GM19463 (cell line): ENCODE measurements around the gene NR1I2.
A peak's percentile ranks its signal among the peaks of the same experiment; 100 is the strongest.

ENCODE experiments used
- ATAC-seq: cut with Tn5 transposase; IDR thresholded peaks from one replicate; pipeline ENCODE4 v1.9.1; 2021; ENCODE audit warnings: mild to moderate bottlenecking, moderate library complexity; ENCODE audit not compliant: unreplicated experiment

NR1I2 gene

DNA sequence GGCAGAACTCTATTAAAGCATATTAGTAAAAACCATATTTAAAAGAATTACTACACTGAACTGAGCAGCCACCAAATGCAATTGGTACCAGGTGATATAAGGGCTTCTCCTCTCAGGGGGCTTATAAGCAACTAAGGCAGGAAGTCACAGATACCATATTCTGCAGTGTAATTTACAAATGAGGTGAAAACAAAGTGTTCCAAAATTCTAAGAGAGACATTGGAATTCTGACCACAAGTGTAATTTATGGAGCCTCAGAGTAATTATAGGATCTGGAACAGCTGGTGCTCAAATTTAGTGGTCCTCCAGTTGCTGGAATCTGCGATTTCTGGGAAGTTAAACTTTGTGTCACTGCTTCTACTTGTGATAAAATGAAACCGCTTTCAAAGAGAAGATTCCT lies 3.1 kb upstream of the NR1I2 start:
- no peak for ATAC-seq

DNA sequence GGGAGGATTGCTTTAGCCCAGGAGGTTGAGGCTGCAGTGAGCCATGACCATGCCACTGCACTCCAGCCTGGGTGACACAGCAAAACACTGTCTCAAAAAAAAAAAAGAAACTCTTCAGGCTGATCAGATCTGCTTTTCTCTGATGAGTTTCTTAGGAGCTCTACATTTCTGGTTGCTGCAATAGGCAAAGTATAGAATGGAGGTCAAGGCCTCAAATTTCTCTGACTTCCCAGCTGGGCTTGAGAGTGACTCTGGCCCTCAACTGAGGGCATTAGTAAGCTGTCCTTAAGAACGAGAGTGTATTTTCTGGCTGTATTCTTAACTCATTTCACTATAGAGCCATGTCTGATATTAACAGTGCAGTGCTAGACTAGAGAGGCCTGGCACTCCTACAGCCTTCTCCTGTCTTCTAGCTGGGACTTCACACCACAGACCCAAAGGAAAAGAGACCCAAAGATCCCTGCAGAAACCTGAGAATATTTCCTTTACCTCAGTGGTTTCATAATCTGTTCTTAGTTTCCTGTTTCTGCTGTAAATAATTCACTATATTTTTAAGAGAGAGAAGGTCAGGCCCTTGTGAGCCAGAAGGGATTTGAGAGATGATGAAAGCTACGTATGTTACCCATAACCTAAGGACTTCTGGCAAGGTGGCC lies 2.0 kb upstream of the NR1I2 start:
- ATAC-seq, result peak; percentile 82

DNA sequence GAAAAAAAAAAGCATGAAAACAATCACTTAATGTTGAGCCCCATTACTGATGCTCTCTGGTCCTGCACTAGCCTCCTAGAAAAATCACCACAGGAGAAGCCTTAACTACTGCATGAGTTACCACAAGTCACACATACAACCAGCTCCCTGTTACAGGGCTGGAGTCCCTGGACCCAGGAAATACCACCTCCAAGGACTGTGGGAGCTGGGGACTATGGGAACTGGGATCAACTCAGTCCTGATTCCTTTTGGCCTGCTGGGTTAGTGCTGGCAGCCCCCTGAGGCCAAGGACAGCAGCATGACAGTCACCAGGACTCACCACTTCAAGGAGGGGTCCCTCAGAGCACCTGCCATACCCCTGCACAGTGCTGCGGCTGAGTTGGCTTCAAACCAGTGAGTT lies 559 bp downstream of the NR1I2 start:
- no peak for ATAC-seq

DNA sequence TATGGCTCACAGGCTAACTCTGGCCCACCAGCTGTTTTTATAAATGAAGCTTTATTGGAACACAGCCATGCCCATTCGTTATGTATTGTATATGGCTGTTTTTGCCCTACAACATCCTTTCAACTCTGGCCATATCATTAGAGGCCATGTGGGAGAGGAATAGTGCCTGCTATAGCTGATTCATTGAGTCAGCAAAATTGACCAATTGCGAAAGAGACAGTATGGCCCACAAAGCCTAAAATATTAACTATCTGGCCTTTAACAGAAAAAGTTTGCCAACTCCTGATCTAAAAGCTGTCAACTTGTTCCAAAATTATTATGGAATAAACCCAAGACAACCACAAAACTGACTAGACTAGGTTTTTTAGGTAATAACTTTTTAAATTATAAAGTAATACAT lies 1.4 kb downstream of the NR1I2 start:
- no peak for ATAC-seq

DNA sequence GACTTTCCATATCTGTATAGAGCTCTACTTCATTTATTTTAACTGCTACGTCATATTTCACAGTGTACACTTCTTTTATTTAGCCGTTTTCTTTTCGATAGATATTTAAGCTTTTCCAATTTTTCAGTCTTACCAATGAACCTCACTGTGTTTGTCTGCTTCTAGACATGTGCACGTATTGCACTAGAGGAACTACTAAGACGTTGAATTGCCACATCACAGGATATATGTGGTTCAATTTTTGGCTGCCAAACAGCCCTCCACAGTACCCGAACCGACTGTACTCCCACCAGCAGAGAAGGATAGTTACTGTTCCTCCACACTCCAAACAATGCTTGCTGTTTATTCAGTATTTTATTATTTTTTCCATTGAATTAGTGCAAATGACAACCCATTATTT lies 2.0 kb downstream of the NR1I2 start:
- ATAC-seq, result no peak

DNA sequence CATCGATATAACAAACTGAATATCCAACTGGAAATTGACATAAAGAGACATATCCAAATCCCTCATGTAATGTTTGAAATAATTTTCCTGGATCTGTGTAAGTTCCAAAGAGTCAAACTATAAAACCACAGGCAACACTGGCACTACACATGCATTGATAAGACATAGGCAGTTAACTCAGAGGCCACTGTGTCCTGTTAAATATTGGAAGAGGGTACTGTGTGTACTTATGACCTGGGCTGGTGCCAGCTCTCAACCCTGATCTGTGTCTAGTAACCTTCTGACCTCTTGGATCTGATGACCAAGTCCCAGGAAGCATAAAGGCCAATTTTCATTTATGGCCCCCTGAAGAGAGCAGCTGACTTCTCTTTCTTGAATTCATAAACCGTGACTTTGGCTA lies 4.5 kb downstream of the NR1I2 start:
- ATAC-seq, result no peak

DNA sequence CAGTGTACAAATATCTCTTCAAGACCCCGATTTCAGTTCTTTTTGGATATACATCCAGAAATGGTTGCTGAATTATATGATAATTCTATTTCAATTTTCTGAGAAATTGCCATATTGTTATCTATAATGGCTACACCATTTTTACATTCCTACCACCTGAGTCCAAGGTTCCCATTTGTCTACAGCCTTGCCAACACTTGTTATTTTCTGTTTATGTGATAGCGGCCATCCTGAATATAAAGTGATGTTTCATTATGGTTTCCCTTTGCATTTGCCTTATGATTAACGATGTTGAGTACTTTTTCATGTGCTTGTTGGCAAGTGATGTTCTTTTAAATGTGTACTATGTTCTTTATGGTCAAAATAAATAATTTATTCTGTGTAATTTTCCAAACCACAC lies 8.5 kb downstream of the NR1I2 start:
- ATAC-seq, result no peak

DNA sequence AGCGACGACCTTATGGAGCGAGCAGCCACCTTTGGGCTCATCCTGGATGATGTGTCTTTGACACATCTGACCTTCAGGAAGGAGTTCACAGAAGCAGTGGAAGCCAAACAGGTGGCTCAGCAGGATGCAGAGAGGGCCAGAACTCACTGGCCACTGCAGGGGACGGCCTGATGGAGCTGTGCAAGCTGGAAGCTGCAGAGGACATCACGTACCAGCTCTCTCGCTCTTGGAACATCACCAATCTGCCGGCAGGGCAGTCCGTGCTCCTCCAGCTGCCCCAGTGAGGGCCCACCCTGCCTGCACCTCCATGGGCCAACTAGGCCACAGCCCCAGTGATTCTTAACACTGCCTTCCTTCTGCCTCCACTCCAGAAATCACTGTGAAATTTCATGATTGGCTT lies 10.4 kb downstream of the NR1I2 start:
- no peak for ATAC-seq

DNA sequence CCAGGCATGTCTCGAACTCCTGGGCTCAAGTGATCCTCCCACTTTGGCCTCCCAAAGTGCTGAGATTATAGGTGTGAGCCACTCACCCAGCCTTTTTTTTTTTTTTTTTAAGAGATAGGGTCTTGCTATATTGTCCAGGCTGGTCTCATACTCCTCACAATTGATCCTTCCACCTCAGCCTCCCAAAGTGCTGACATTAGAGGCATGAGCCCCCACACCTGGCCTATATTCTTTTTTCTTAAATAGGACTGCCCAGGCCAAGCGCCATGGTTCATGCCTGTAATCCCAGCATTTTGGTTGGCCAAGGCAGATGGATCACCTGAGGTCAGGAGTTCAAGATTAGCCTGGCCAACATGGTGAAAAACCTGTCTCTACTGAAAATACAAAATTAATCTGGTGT lies 12.5 kb downstream of the NR1I2 start:
- no peak for ATAC-seq

DNA sequence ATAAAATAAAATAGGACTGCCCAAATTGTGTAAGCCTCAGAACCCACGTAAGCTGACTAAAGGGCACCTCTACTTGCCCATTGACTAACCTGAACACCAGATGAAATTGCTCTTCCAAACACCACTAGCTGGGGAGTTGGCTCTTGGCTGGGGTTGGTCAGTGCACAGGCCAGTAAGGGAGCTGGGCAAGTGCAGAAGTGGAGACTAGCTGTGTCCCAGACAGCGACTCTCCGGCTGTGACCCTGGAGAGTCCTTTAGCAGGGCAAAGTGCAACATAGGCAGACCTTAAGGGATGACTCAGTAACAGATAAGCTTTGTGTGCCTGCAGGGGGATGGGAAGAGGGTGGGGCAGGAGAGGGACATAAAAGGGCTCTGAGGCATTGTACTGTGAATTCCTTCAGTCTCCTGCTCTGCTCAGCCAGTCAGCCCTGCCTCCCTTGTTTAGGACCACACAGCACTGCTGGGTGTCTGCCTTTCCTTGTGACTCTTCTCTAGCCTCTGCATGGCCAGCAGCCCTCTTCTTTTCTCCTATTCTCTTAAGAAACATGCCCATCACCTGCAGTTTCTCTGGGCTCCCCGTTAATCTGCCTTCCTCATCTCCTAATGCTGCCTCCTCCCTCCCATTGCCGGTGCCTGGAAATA lies 13.2 kb downstream of the NR1I2 start:
- ATAC-seq, result no peak

DNA sequence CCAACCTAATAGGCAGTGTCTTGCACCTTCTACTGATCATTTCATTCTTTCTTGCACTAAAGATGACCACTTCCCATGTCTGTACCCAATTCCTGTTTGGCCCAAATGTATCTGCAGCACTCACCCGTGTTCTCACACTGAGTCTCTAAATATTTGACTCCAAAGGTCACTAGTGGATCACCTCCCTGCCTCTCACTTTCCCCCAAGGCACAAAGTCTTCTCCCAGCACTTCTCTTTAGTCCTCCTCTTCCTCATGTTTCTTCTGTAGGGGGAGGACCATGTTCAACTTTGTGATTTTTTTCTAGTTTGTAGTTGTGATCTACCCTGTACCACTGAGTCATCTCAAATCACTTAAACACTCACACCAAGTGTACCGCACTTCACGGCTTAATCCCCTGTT lies 13.9 kb downstream of the NR1I2 start:
- ATAC-seq, result no peak

DNA sequence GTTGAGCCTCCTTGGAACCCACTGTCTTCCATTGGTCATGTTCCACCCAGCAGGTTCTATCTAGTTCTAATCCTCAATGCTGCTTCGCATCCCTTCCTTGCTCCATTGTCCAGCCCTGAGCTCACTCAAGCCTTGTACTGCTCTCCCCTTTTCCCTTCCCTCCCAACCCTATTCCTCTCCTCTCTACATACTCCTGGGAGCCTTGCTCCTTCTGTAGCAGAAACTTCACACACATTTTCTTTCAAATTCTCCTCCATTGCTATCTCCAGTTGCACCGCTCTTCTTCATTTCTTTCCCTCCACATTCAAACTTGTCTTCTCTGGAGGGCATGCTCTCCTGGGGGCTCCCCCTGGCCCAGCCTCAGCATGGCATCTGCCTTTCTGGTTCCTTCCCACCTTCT lies 14.5 kb downstream of the NR1I2 start:
- ATAC-seq, result no peak

DNA sequence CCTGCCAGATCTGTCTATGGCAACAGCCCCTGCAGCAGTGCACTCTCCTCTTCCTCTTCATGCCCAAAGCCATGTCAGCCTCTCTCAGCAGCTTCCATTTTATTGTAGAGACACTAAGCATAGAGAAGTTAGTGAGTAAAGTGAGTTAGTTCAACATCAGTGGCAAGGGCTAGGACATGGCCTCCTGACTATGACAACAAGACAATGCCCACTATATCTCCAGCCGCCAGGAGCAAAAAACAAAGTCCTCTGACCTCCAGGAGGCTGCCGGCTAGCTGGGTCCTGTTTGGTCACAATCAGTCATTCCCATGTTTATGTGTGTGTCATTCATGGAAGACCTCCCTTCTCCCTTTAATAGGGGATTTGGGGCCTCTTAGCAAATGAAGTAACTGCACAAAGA lies 14.9 kb downstream of the NR1I2 start:
- no peak for ATAC-seq

DNA sequence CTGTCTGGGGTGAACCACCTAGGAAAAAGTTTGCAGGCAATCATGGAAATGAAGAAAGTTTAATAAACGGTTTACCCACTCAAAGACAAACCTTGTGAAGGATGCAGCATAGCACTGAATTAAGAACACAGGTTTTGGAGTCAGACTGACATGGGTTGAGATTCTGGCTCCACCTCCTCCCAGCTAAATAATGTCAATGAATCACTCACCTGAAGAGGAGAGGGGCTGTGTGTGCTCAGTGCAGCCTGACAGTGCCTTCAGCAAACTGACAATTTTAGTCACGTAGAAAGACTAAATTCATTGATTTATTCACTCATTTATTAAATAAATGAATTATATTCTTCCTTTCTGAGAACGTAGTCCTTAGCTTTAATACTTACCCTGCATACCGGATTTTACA lies 18.9 kb downstream of the NR1I2 start:
- no peak for ATAC-seq

DNA sequence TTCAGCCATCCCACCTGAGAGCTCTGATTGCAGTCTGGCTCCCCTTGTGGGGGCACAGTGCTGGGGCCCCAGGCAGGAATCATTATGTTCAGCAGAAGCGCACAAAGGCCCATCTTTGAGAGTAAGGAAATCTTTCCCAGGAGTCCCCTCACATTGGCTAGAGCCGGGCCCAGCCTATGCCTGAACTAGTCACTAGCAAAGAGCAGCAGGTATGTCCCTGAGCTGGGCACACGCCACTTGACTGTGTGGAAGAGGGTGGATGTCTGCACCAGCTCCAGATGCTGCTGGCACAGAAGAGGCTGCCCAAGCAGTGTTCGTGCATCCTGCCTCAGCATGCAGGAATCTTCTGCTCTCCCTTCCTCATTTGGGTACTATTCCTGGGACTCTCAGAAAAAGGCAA lies 26.3 kb downstream of the NR1I2 start:
- no peak for ATAC-seq

DNA sequence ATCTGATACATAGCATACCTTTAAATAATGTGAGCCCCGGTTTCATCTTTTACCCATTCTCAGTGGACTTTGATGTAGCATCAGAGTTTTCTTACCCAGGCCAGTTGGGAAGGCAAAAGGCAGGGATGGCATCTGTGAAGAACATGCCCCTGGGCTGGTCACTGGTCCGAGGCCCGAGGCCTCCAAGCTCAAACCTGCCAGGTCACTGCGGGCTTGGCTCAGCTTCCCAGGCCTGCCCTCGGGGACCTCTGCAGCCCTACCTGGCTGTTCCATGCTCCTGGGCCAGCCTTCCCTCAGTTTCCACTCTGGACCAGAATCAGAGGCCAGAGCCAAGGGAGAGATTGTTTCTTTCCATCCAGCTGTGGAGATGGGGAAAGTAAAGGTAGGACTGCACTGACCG lies 26.9 kb downstream of the NR1I2 start:
- no peak for ATAC-seq

DNA sequence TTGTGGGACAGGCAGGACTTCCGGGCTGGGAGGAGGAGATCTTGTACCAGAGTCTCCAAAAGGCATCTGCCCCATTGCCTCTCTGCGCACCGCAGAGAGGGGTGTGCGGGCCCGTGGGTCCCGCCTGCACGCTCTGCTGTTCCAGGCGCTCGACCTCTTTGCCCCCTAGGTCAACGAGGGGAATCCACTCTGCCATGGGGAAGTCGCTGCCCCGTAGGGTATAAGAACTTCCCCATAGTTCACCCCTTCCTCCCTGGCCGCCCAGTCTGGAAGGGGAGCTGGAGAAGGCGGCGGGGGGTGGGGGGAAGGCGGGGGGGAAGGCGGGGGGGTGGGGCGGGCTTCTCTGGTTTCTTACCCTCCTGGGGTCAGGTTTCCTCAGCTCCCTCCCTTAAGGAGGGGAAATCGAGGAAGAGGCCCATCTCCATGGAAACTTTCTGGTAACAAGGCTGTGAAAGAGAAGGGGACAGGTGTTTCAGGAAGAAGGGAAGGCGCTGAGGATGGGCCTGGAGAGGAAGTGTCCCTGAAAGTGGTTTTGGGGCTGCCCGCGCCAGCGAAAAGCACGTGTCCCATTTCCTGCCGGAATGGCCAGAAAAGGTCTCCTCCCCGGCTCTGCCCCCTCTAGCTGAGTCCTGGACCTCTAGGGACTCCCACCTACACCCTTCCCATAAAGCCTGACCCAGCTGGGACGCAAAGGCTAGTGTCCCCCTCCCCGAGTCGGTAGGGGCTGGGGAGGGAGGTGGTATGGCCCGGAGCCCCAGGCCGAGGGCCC lies 27.5 kb downstream of the NR1I2 start:
- peak; percentile 36 for ATAC-seq

DNA sequence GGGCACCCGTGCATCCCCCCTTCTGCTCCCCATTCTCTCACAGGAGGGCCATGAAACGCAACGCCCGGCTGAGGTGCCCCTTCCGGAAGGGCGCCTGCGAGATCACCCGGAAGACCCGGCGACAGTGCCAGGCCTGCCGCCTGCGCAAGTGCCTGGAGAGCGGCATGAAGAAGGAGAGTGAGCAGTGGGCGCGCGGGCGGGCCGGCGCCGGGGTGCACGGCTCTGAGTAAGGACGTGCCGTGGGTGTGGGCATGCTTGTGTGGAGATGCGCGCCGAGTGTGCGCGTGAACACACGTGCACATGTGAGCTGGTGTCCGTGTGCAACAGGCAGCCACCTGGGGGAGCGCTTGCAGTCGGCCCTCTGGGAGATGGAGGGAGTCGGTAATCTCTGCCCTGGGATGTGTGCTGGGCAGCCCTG lies 28.1 kb downstream of the NR1I2 start:
- ATAC-seq, result peak; percentile 82

DNA sequence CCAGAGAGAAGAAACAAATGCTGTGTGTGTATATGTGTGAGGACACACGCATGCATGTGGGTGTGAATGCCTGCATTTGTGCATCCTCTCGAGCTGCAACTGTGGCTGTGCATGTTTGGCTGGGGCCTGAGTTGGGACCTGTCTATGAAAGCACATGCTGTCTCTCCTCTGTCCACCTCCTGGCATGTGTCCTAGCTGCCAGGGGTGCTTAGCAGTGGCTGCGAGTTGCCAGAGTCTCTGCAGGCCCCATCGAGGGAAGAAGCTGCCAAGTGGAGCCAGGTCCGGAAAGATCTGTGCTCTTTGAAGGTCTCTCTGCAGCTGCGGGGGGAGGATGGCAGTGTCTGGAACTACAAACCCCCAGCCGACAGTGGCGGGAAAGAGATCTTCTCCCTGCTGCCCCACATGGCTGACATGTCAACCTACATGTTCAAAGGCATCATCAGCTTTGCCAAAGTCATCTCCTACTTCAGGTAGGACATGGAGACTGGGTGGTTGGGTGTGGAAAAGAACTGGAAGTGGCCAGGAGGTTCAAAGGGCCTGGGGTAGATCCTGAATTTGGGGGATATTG lies 30.7 kb downstream of the NR1I2 start:
- no peak for ATAC-seq

DNA sequence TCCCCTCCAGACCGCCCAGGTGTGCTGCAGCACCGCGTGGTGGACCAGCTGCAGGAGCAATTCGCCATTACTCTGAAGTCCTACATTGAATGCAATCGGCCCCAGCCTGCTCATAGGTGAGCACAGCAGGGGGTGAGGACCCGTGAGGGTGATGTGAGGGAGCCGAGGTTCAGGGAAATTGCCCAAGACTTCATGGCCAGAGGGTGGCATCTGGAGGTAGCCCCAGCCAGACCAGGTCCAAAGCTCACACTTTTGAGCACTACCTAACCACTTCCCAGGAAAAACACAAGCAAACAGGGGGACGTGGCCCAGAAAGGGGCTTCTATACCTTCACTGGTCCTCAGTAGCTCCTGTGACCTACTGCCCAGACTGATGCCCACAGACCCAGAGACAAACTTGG lies 33.8 kb downstream of the NR1I2 start:
- no peak for ATAC-seq

DNA sequence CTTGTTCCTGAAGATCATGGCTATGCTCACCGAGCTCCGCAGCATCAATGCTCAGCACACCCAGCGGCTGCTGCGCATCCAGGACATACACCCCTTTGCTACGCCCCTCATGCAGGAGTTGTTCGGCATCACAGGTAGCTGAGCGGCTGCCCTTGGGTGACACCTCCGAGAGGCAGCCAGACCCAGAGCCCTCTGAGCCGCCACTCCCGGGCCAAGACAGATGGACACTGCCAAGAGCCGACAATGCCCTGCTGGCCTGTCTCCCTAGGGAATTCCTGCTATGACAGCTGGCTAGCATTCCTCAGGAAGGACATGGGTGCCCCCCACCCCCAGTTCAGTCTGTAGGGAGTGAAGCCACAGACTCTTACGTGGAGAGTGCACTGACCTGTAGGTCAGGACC lies 35.2 kb downstream of the NR1I2 start:
- ATAC-seq, result no peak
